ENCODE measurements around the gene PLXND1. TPM values are rescaled to one million over a fixed set of nuclear protein-coding genes. Genes with fewer than 3 reads are reported as not detected.
"Not testable (repeated sequence)": the region's sequence is repeated elsewhere in the genome, so short reads cannot be mapped to it uniquely, and the experiment has no call there.

PLXND1 gene
- polyA plus RNA-seq, 4 donors = 3.4 to 54.7 (median 19.4) TPM

DNA sequence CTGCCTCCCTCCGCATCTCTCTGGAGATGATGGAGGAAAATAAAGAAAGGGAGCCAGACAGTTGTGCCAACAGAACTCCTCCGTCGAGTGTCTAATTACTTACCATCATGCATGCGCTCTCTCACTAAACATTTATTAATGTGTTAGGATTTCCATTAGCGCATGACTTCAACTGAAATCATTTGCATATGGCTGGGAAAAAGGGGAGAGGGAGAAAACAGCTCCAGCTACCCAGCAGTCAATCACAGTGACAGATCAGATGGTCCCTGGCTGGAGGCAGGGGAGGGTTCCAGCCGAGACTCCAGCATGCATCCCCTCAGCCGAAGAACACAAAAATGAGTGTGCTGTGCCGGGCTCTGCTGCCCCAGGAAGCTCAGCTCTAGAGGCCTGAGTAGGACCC lies 84.9 kb downstream of the PLXND1 start:
- Histone ChIP-seq H3K4me1 (ENCODE audit: control insufficient read depth in 3 of 3, insufficient read depth in 2 of 3, low read depth in 1 of 3, low read length in 2 of 3) (no peaks in the 10 kb centered on the region), H3K4me3 (ENCODE audit: low read depth in 1 of 3, low read length in 3 of 3) (no peak overlapping the region), H3K9me3 (ENCODE audit: control insufficient read depth in 2 of 2, insufficient read depth in 1 of 2, low read depth in 1 of 2, low read length in 1 of 2) (no peaks in the 10 kb centered on the region), H3K36me3 (ENCODE audit: control insufficient read depth in 3 of 3, insufficient read depth in 2 of 3, low read depth in 1 of 3, low read length in 3 of 3) (peaks cover 0 to 44% (median 0%) of the 10 kb centered on the region in 3 donors), H3K27me3 (ENCODE audit: control insufficient read depth in 3 of 3, insufficient read depth in 3 of 3, low read length in 3 of 3) (no peaks in the 10 kb centered on the region), H3K27ac (ENCODE audit: low read depth in 1 of 3, low read length in 2 of 3) (no peak overlapping the region)
- DNase-seq = no peak
- WGBS, 3 donors = 76 to 81% (median 80%) methylated on average over 8 of the region's 8 CpGs
- no peak for FAIRE-seq

DNA sequence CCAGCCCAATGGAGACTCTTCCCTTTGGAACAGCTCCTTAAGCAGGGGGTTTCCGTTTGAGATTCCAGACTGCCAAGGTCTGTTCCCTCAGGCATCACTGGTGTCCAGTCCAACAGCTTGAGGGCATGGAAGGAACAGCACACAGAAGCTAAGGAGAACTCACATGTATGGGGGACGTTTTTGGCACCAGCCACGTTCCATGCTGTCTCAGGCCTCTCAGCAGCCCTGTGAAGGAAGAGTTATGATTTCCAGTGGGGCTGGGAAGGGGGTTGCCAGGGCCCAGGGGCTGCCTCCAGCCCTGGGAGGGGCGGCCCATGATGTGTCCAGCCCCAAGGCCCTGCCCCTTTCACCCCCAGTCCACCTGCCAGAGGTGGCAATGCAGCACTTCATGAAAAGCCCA lies 85.5 kb downstream of the PLXND1 start:
- Histone ChIP-seq H3K27me3 (ENCODE audit: control insufficient read depth in 3 of 3, insufficient read depth in 3 of 3, low read length in 3 of 3) (no peaks in the 10 kb centered on the region), H3K27ac (ENCODE audit: low read depth in 1 of 3, low read length in 2 of 3) (no peak overlapping the region), H3K9me3 (ENCODE audit: control insufficient read depth in 2 of 2, insufficient read depth in 1 of 2, low read depth in 1 of 2, low read length in 1 of 2) (no peaks in the 10 kb centered on the region), H3K36me3 (ENCODE audit: control insufficient read depth in 3 of 3, insufficient read depth in 2 of 3, low read depth in 1 of 3, low read length in 3 of 3) (peaks cover 0 to 50% (median 0%) of the 10 kb centered on the region in 3 donors), H3K4me1 (ENCODE audit: control insufficient read depth in 3 of 3, insufficient read depth in 2 of 3, low read depth in 1 of 3, low read length in 2 of 3) (no peaks in the 10 kb centered on the region), H3K4me3 (ENCODE audit: low read depth in 1 of 3, low read length in 3 of 3) (no peak overlapping the region)
- no peak for DNase-seq
- 81 to 88% (median 85%) methylated on average over 4 of the region's 4 CpGs for WGBS, 3 donors
- FAIRE-seq = no peak

DNA sequence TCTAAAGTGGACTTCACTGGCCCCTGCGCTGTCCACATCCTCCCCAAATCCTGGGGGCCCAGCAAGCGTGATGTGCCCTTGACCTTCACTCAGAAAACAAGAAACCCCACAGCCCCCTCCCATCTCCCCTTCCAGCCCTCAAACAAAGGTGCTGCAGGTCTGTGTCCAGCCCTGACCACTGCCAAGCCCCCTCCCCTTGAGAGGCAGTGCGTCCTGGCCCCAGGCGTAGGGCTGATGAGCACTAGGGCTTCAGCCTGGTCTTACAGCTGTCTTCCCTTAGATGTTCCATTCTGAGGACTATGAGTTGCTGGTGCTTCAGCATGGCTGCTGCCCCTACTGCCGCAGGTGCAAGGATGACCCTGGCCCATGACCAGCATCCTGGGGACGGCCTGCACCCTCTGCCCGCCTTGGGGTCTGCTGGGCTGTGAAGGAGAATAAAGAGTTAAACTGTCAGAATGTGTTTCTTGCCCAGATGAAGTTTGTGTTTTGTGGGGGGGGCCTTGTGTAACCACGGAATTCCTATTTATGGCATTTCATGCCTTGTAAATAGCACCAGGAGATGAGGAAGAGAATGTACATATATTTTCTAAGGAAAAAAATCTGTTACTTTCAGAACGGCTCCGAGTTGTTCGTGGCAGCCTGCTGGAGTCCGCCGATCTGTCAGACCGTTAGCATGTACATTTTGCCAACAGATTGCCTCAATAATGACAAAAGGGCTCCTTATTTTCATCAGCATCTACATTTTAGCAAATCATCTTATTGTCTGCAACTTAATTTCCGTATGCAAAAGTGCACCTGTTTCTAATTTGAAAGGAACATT lies 86.4 kb downstream of the PLXND1 start:
- no peaks in the 10 kb centered on the region for H3K27me3 ChIP-seq (ENCODE audit: control insufficient read depth in 3 of 3, insufficient read depth in 3 of 3, low read length in 3 of 3)
- H3K9me3 ChIP-seq (ENCODE audit: control insufficient read depth in 2 of 2, insufficient read depth in 1 of 2, low read depth in 1 of 2, low read length in 1 of 2) = no peaks in the 10 kb centered on the region
- H3K4me3 ChIP-seq (ENCODE audit: low read depth in 1 of 3, low read length in 3 of 3) = no peak overlapping the region
- no peak overlapping the region for H3K27ac ChIP-seq (ENCODE audit: low read depth in 1 of 3, low read length in 2 of 3)
- WGBS, 3 donors = 90 to 95% (median 92%) methylated on average over 15 of the region's 15 CpGs
- H3K36me3 ChIP-seq (ENCODE audit: control insufficient read depth in 3 of 3, insufficient read depth in 2 of 3, low read depth in 1 of 3, low read length in 3 of 3) = peaks cover 0 to 54% (median 0%) of the 10 kb centered on the region in 3 donors
- no peaks in the 10 kb centered on the region for H3K4me1 ChIP-seq (ENCODE audit: control insufficient read depth in 3 of 3, insufficient read depth in 2 of 3, low read depth in 1 of 3, low read length in 2 of 3)
- no peak for DNase-seq
- FAIRE-seq = no peak

DNA sequence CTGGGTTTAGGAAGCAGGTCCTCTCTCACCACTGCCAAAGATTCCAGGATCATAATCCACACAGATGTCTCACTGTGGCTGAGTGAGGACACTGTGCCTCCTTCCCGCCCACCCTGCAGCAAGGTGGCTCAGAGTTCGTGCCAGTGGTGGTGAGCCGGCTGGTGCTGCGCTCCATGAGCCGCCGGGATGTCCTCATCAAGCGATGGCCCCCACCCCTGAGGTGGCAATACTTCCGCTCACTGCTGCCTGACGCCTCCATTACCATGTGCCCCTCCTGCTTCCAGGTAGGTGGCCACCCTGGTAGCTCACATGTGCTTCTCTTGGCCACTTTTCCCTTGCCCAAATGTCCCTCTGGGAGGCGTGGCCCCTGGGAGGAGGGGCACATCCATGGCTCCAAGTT lies 87.0 kb downstream of the PLXND1 start:
- DNase-seq = no peak
- WGBS, 3 donors = 92 to 98% (median 93%) methylated on average over 10 of the region's 10 CpGs
- peaks cover 0 to 60% (median 0%) of the 10 kb centered on the region in 3 donors for H3K36me3 ChIP-seq (ENCODE audit: control insufficient read depth in 3 of 3, insufficient read depth in 2 of 3, low read depth in 1 of 3, low read length in 3 of 3)

DNA sequence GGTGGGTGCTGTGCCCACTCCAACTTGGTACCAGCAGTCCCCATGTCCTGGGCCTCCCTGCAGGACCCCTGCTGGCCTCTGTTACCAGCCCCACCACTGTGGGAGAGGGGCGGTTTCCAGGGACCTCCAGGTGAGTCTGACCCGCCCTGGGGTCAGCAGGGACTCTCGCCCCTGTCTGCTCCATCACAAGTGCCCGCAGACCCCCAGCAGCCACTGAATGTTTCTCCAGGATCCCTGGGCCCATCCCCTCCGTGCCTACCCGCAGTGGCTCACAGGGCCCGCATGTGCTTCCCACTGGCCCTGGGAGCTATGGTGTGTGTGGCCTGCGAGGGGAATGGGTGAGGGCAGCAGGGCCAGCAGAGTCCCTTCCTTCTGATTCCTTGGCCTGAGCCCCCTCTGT lies 87.9 kb downstream of the PLXND1 start:
- 93 to 96% (median 95%) methylated on average over 5 to 8 of the region's 8 CpGs for WGBS, 3 donors
- no peak for DNase-seq
- H3K27me3 ChIP-seq (ENCODE audit: control insufficient read depth in 3 of 3, insufficient read depth in 3 of 3, low read length in 3 of 3) = no peaks in the 10 kb centered on the region
- no peaks in the 10 kb centered on the region for H3K4me1 ChIP-seq (ENCODE audit: control insufficient read depth in 3 of 3, insufficient read depth in 2 of 3, low read depth in 1 of 3, low read length in 2 of 3)
- H3K36me3 ChIP-seq (ENCODE audit: control insufficient read depth in 3 of 3, insufficient read depth in 2 of 3, low read depth in 1 of 3, low read length in 3 of 3) = peaks cover 0 to 69% (median 0%) of the 10 kb centered on the region in 3 donors
- no peaks in the 10 kb centered on the region for H3K9me3 ChIP-seq (ENCODE audit: control insufficient read depth in 2 of 2, insufficient read depth in 1 of 2, low read depth in 1 of 2, low read length in 1 of 2)
- FAIRE-seq = no peak
- H3K4me3 ChIP-seq (ENCODE audit: low read depth in 1 of 3, low read length in 3 of 3) = no peak overlapping the region
- H3K27ac ChIP-seq (ENCODE audit: low read depth in 1 of 3, low read length in 2 of 3) = no peak overlapping the region

More for the DNA sequence above, 87.0 kb downstream of the PLXND1 start:
- FAIRE-seq = no peak
- Histone ChIP-seq H3K27ac (ENCODE audit: low read depth in 1 of 3, low read length in 2 of 3) (no peak overlapping the region), H3K4me1 (ENCODE audit: control insufficient read depth in 3 of 3, insufficient read depth in 2 of 3, low read depth in 1 of 3, low read length in 2 of 3) (no peaks in the 10 kb centered on the region), H3K9me3 (ENCODE audit: control insufficient read depth in 2 of 2, insufficient read depth in 1 of 2, low read depth in 1 of 2, low read length in 1 of 2) (no peaks in the 10 kb centered on the region), H3K27me3 (ENCODE audit: control insufficient read depth in 3 of 3, insufficient read depth in 3 of 3, low read length in 3 of 3) (no peaks in the 10 kb centered on the region), H3K4me3 (ENCODE audit: low read depth in 1 of 3, low read length in 3 of 3) (no peak overlapping the region)

DNA sequence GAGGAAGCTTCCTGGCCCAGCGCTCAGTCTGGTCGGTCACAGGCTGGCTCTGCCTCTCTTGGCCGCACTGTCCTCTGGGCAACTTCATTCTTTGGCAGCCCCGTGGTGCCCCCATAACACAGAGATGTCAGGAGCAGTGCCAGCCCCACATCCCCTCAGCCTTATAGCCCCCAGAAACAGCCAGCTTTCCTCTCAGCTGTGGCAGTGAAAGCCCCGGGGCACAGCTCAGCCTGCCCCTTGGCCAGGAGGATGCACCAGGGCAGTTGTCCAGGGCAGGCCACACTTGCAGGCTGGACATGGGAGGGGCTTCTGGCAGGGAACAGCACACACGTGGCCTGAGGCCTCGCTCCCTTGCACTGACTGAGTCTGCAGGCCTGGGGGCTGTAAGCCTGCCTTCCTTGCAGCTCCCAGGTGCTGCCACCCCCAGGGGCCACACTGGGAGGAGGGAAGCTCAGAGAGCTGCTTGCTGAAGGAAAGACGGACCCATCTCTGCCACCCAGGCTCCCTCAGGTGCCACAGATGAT lies 88.4 kb downstream of the PLXND1 start:
- Histone ChIP-seq H3K27ac (ENCODE audit: low read depth in 1 of 3, low read length in 2 of 3) (no peak overlapping the region), H3K9me3 (ENCODE audit: control insufficient read depth in 2 of 2, insufficient read depth in 1 of 2, low read depth in 1 of 2, low read length in 1 of 2) (no peaks in the 10 kb centered on the region), H3K4me3 (ENCODE audit: low read depth in 1 of 3, low read length in 3 of 3) (no peak overlapping the region), H3K27me3 (ENCODE audit: control insufficient read depth in 3 of 3, insufficient read depth in 3 of 3, low read length in 3 of 3) (no peaks in the 10 kb centered on the region), H3K36me3 (ENCODE audit: control insufficient read depth in 3 of 3, insufficient read depth in 2 of 3, low read depth in 1 of 3, low read length in 3 of 3) (peaks cover 0 to 74% (median 0%) of the 10 kb centered on the region in 3 donors), H3K4me1 (ENCODE audit: control insufficient read depth in 3 of 3, insufficient read depth in 2 of 3, low read depth in 1 of 3, low read length in 2 of 3) (no peaks in the 10 kb centered on the region)
- DNase-seq (no peak), FAIRE-seq (no peak)
- WGBS, 3 donors = 87 to 91% (median 89%) methylated on average over 8 of the region's 8 CpGs

DNA sequence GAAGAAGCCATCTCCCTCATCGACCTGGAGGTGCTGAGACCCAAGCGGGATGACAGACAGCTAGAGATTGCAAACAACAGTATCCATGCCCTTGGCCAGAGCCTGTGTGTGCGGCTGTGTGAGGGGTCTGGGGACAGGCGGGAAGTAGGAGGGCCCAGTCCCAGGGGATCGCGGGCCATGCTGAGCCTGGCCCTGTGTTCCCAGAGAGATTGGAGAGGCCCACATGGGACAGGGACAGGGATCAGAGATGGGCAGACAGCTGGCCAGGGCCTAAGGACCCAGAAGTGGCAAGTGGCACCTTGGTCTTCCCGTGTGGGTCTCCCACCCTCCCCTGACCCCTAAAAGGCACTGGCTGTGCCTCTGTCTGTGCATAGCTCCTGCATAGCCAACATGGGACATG lies 89.0 kb downstream of the PLXND1 start:
- FAIRE-seq (no peak), DNase-seq (no peak)
- Histone ChIP-seq H3K4me3 (ENCODE audit: low read depth in 1 of 3, low read length in 3 of 3) (no peak overlapping the region), H3K27ac (ENCODE audit: low read depth in 1 of 3, low read length in 2 of 3) (no peak overlapping the region), H3K36me3 (ENCODE audit: control insufficient read depth in 3 of 3, insufficient read depth in 2 of 3, low read depth in 1 of 3, low read length in 3 of 3) (peaks cover 0 to 79% (median 0%) of the 10 kb centered on the region in 3 donors), H3K9me3 (ENCODE audit: control insufficient read depth in 2 of 2, insufficient read depth in 1 of 2, low read depth in 1 of 2, low read length in 1 of 2) (no peaks in the 10 kb centered on the region), H3K4me1 (ENCODE audit: control insufficient read depth in 3 of 3, insufficient read depth in 2 of 3, low read depth in 1 of 3, low read length in 2 of 3) (no peaks in the 10 kb centered on the region), H3K27me3 (ENCODE audit: control insufficient read depth in 3 of 3, insufficient read depth in 3 of 3, low read length in 3 of 3) (no peaks in the 10 kb centered on the region)
- 85 to 93% (median 90%) methylated on average over 7 of the region's 7 CpGs for WGBS, 3 donors

DNA sequence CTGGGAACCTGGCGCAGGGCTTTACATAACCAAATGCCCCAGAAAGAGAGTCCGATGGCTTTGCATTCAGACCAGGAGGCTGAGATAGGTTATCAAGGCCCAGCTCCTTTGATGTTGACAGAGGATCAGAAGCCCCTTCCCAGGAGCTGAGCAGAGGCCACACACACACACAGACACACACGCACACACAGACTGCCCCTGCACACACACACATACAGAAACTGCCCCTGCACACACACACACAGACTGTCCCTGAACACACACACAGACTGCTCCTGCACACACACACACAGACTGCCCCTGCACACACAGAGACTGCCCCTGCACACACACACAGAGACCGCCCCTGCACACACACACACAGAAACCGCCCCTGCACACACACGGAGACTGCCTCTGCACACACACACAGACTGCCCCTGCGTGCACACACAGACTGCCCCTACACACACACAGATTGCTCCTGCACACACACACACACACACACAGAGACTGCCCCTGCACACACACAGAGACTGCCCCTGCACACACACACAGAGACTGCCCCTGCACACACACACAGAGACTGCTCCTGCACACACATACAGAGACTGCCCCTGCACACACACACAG lies 90.5 kb downstream of the PLXND1 start:
- H3K27me3 ChIP-seq (ENCODE audit: control insufficient read depth in 3 of 3, insufficient read depth in 3 of 3, low read length in 3 of 3); H3K4me3 ChIP-seq (ENCODE audit: low read depth in 1 of 3, low read length in 3 of 3); FAIRE-seq; H3K4me1 ChIP-seq (ENCODE audit: control insufficient read depth in 3 of 3, insufficient read depth in 2 of 3, low read depth in 1 of 3, low read length in 2 of 3); H3K9me3 ChIP-seq (ENCODE audit: control insufficient read depth in 2 of 2, insufficient read depth in 1 of 2, low read depth in 1 of 2, low read length in 1 of 2); DNase-seq; H3K27ac ChIP-seq (ENCODE audit: low read depth in 1 of 3, low read length in 2 of 3): not testable (repeated sequence)
- H3K36me3 ChIP-seq (ENCODE audit: control insufficient read depth in 3 of 3, insufficient read depth in 2 of 3, low read depth in 1 of 3, low read length in 3 of 3) = peaks cover 0 to 83% (median 0%) of the 10 kb centered on the region in 3 donors
- 94 to 97% (median 95%) methylated on average over 6 to 7 of the region's 7 CpGs for WGBS, 3 donors

Data from small intestine (tissue), 7 donors.